ENCODE data around the gene CMSS1. TPM values are rescaled to one million over a fixed set of nuclear protein-coding genes. Genes with fewer than 3 reads are reported as not detected.
A peak's percentile ranks its signal among the peaks of the same experiment; 100 is the strongest.

The CMSS1 gene
- total RNA-seq, 4 donors from 2014 or later: 11.2 to 16.3 (median 14.1) TPM

GRCh38 chr3:100207886-100208285 lies 390.2 kb downstream of the CMSS1 start:
- Histone ChIP-seq H3K27me3 (no peaks in the 10 kb centered on the region), H3K9me3 (peaks cover 0 to 3% (median 1%) of the 10 kb centered on the region in 4 donors), H3K4me3 (no peak overlapping the region), H3K36me3 (no peaks in the 10 kb centered on the region), H3K27ac (replicated peaks in 1 of 4) (no peak overlapping the region), H3K4me1 (peaks cover 21 to 40% (median 23%) of the 10 kb centered on the region in 4 donors)
- intact Hi-C loops (cut with DNase I): no loop called here
- TF ChIP-seq POLR2AphosphoS5 (IDR thresholded peaks at IDR 0.05) (no peak), CTCF (IDR thresholded peaks at IDR 0.05) (no peak), POLR2A (IDR thresholded peaks at IDR 0.05; ENCODE audit: low read depth) (no peak)
- peak; percentile 55 for DNase-seq (ENCODE audit: extremely low spot score)
- WGBS: 93% methylated on average over 3 of the region's 3 CpGs

GRCh38 chr3:100209169-100209568 lies 391.5 kb downstream of the CMSS1 start:
- no peak overlapping the region for H3K4me3 ChIP-seq
- TF ChIP-seq EP300 (IDR thresholded peaks at IDR 0.05) (no peak), CTCF (IDR thresholded peaks at IDR 0.05) (no peak), POLR2A (IDR thresholded peaks at IDR 0.05; ENCODE audit: low read depth) (no peak), POLR2AphosphoS5 (IDR thresholded peaks at IDR 0.05) (no peak)
- peaks cover 21 to 47% (median 25%) of the 10 kb centered on the region in 4 donors for H3K4me1 ChIP-seq
- peak overlapping the region in 3 of 4 donors; percentile 74 to 84 (median 77) for H3K27ac ChIP-seq (replicated peaks in 1 of 4)
- H3K36me3 ChIP-seq: no peaks in the 10 kb centered on the region
- 97% methylated on average over 2 of the region's 2 CpGs for WGBS
- no peak for DNase-seq (ENCODE audit: extremely low spot score)
- intact Hi-C loops (cut with DNase I): no loop called here
- H3K27me3 ChIP-seq: no peaks in the 10 kb centered on the region
- no peaks in the 10 kb centered on the region for H3K9me3 ChIP-seq

- Histone ChIP-seq H3K36me3 (no peaks in the 10 kb centered on the region), H3K27ac (replicated peaks in 1 of 4) (peak overlapping the region; percentile 74 to 84 (median 78)), H3K27me3 (no peaks in the 10 kb centered on the region), H3K4me3 (peak overlapping the region in 1 of 4 donors; percentile 21), H3K4me1 (peaks cover 21 to 47% (median 25%) of the 10 kb centered on the region in 4 donors), H3K9me3 (no peaks in the 10 kb centered on the region)
- intact Hi-C loops (cut with DNase I): no loop called here
- 23% methylated on average over 2 of the region's 2 CpGs for WGBS
- TF ChIP-seq POLR2A (IDR thresholded peaks at IDR 0.05; ENCODE audit: low read depth): no peak
- no peak for TF ChIP-seq CTCF (IDR thresholded peaks at IDR 0.05)
- no peak for TF ChIP-seq EP300 (IDR thresholded peaks at IDR 0.05)
- no peak for TF ChIP-seq POLR2AphosphoS5 (IDR thresholded peaks at IDR 0.05)
- peak; percentile 88 for DNase-seq (ENCODE audit: extremely low spot score)
Measured at GRCh38 chr3:100209948-100210771, 392.5 kb downstream of the CMSS1 start.

GRCh38 chr3:100210772-100211135 lies 393.1 kb downstream of the CMSS1 start:
- 9% methylated on average over 3 of the region's 3 CpGs for WGBS
- Histone ChIP-seq H3K9me3 (no peaks in the 10 kb centered on the region), H3K4me3 (no peak overlapping the region), H3K4me1 (peaks cover 21 to 47% (median 26%) of the 10 kb centered on the region in 4 donors), H3K27ac (replicated peaks in 1 of 4) (peak overlapping the region; percentile 74 to 84 (median 78)), H3K36me3 (no peaks in the 10 kb centered on the region), H3K27me3 (no peaks in the 10 kb centered on the region)
- DNase-seq (ENCODE audit: extremely low spot score): peak; percentile 53
- peak in 1 of 2 donors; percentile 55 for TF ChIP-seq POLR2AphosphoS5 (IDR thresholded peaks at IDR 0.05)
- TF ChIP-seq CTCF (IDR thresholded peaks at IDR 0.05): no peak
- TF ChIP-seq POLR2A (IDR thresholded peaks at IDR 0.05; ENCODE audit: low read depth): no peak
- peak; percentile 39 for TF ChIP-seq EP300 (IDR thresholded peaks at IDR 0.05)
- intact Hi-C loops (cut with DNase I): no loop called here

Data from esophagus muscularis mucosa (tissue), 4 donors.